ENCODE measurements around the gene PIK3C2B. TPM values are rescaled to one million over a fixed set of nuclear protein-coding genes. Genes with fewer than 3 reads are reported as not detected.

The PIK3C2B gene
- total and polyA plus RNA-seq, 4 donors, result 11.9 to 37.6 (median 25.0) TPM

DNA sequence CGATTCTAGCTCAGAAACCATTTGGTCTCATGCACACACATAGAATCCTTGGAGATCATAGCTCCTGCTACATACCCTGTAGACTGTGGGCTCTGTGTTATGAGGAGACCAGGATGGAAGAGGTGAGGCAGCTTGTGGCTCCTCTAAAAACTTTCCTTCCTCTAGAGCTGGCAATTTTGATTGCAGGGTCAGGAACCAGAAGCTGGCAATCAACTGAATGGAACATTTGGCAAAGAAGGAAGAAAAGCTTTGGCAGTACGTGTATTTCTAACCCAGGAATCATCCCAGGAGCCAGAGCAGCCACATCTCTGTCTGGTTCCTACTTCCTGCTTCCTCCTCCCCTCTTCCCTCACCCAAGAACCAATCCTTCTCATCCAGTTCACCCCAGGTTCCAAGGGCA, 15.7 kb downstream of the PIK3C2B start:
- H3K9me3 ChIP-seq (ENCODE audit: control insufficient read depth in 4 of 4, insufficient read depth in 3 of 4, low read length in 3 of 4), result no peaks in the 10 kb centered on the region
- WGBS, 2 donors, result 55 to 79% methylated on average over 2 of the region's 2 CpGs
- no peak overlapping the region for H3K9ac ChIP-seq (ENCODE audit: insufficient read depth in 1 of 2, low read length in 2 of 2)
- no peak overlapping the region for H3K4me3 ChIP-seq
- DNase-seq (no peak), ATAC-seq (ENCODE audit: insufficient read depth, low FRiP score) (no peak)
- no peaks in the 10 kb centered on the region for H3K27me3 ChIP-seq (ENCODE audit: control insufficient read depth in 3 of 3, insufficient read depth in 3 of 3, low read length in 2 of 3)
- peaks cover 0 to 5% (median 0%) of the 10 kb centered on the region in 4 donors for H3K36me3 ChIP-seq (ENCODE audit: control insufficient read depth in 4 of 4, insufficient read depth in 4 of 4, low read length in 4 of 4)
- no peak for TF ChIP-seq CTCF (IDR thresholded peaks at IDR 0.05; ENCODE audit: control extremely low read depth, extremely low read depth)
- peaks cover 0 to 50% (median 26%) of the 10 kb centered on the region in 5 donors for H3K4me1 ChIP-seq (ENCODE audit: control insufficient read depth in 5 of 5, insufficient read depth in 5 of 5, low read length in 5 of 5)
- peak overlapping the region in 1 of 2 donors; percentile 19 for H3K27ac ChIP-seq (ENCODE audit: low read depth in 1 of 2, low read length in 1 of 2)

- no peak for TF ChIP-seq CTCF (IDR thresholded peaks at IDR 0.05; ENCODE audit: control extremely low read depth, extremely low read depth)
- 71 to 85% methylated on average over 7 of the region's 7 CpGs for WGBS, 2 donors
- Histone ChIP-seq H3K36me3 (ENCODE audit: control insufficient read depth in 4 of 4, insufficient read depth in 4 of 4, low read length in 4 of 4) (peaks cover 0 to 5% (median 0%) of the 10 kb centered on the region in 4 donors), H3K27me3 (ENCODE audit: control insufficient read depth in 3 of 3, insufficient read depth in 3 of 3, low read length in 2 of 3) (no peaks in the 10 kb centered on the region), H3K27ac (ENCODE audit: low read depth in 1 of 2, low read length in 1 of 2) (peak overlapping the region in 1 of 2 donors; percentile 19), H3K9me3 (ENCODE audit: control insufficient read depth in 4 of 4, insufficient read depth in 3 of 4, low read length in 3 of 4) (no peaks in the 10 kb centered on the region), H3K4me3 (no peak overlapping the region), H3K9ac (ENCODE audit: insufficient read depth in 1 of 2, low read length in 2 of 2) (no peak overlapping the region), H3K4me1 (ENCODE audit: control insufficient read depth in 5 of 5, insufficient read depth in 5 of 5, low read length in 5 of 5) (peaks cover 0 to 52% (median 28%) of the 10 kb centered on the region in 5 donors)
- ATAC-seq (ENCODE audit: insufficient read depth, low FRiP score) (no peak), DNase-seq (peak in 1 of 3 donors; percentile 18)
Measured at GRCh38 chr1:204478172-204478899, 16.3 kb downstream of the PIK3C2B start.

DNA sequence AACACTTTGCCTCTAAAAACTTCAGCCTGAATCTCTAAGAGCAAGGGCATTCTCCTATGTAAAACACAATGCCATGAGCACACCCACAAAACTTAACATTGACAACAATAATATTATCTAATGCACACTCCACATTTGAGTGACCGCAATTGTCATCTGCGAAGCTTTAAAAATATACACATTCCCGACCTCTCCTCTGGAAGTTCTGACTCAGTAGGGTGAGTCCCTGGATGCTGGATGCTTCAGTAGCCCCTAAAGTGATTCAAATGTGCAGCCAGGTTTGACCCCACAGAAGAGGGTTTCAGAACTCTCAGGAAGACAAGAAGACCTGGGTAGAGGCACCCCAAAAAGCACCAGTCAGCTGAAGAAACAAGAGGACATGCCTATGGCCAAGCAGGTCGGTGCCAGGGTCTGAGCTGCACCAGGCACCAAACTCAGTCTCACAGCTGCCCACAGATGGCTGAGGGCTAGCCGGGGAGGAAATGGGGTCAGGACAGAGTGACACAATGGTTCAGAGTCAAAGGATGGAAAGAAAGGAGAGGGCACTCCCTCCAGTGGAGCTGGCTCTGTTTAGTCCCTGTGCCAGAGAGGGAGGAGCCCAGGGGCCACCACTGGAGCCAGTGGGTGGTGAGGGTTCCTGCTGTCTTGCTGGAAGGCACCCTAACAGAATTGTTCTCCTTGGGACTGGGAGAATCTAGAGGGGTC, 17.4 kb downstream of the PIK3C2B start:
- peaks cover 0 to 43% (median 32%) of the 10 kb centered on the region in 5 donors for H3K4me1 ChIP-seq (ENCODE audit: control insufficient read depth in 5 of 5, insufficient read depth in 5 of 5, low read length in 5 of 5)
- ATAC-seq (ENCODE audit: insufficient read depth, low FRiP score), result no peak
- WGBS, 2 donors, result 64 to 77% methylated on average over 5 of the region's 5 CpGs

More for the DNA sequence above, 17.4 kb downstream of the PIK3C2B start:
- H3K4me3 ChIP-seq, result no peak overlapping the region
- TF ChIP-seq CTCF (IDR thresholded peaks at IDR 0.05; ENCODE audit: control extremely low read depth, extremely low read depth), result no peak
- no peak for DNase-seq
- H3K27ac ChIP-seq (ENCODE audit: low read depth in 1 of 2, low read length in 1 of 2), result peak overlapping the region in 1 of 2 donors; percentile 21
- peaks cover 0 to 5% (median 0%) of the 10 kb centered on the region in 4 donors for H3K36me3 ChIP-seq (ENCODE audit: control insufficient read depth in 4 of 4, insufficient read depth in 4 of 4, low read length in 4 of 4)
- H3K9me3 ChIP-seq (ENCODE audit: control insufficient read depth in 4 of 4, insufficient read depth in 3 of 4, low read length in 3 of 4), result no peaks in the 10 kb centered on the region
- no peak overlapping the region for H3K9ac ChIP-seq (ENCODE audit: insufficient read depth in 1 of 2, low read length in 2 of 2)
- H3K27me3 ChIP-seq (ENCODE audit: control insufficient read depth in 3 of 3, insufficient read depth in 3 of 3, low read length in 2 of 3), result no peaks in the 10 kb centered on the region

Data from lung (tissue), 12 donors.